Measurements from ENCODE around the gene ATF5.
A peak's percentile ranks its signal among the peaks of the same experiment; 100 is the strongest.

Gene ATF5

GRCh38 chr19:49952906-49953305 is 23.9 kb downstream of the ATF5 start:
- TF ChIP-seq CTCF (IDR thresholded peaks at IDR 0.05; ENCODE audit: low read depth, low read length) (no peak), EZH2phosphoT487 (IDR thresholded peaks at IDR 0.05; ENCODE audit: low read depth) (no peak)
- Histone ChIP-seq H4K20me1 (ENCODE audit: insufficient read depth, low read length) (peaks cover 3% of the 10 kb centered on the region; the same call in 1 of the 2 replicates), H2AFZ (ENCODE audit: low read depth, low read length) (no peak overlapping the region), H3K4me1 (ENCODE audit: low read length) (peaks cover 42% of the 10 kb centered on the region), H3K4me3 (ENCODE audit: low read length) (peak overlapping the region; percentile 21), H3K9ac (ENCODE audit: low read length) (no peak overlapping the region), H3K27ac (ENCODE audit: low read length) (no peak overlapping the region), H3K4me2 (ENCODE audit: low read length) (peak overlapping the region; percentile 37), H3K27me3 (ENCODE audit: low read depth, low read length) (peaks cover 76% of the 10 kb centered on the region), H3K79me2 (ENCODE audit: low read length) (no peaks in the 10 kb centered on the region), H3K36me3 (replicated peaks; ENCODE audit: low read depth, low read length) (no peaks in the 10 kb centered on the region), H3K9me3 (ENCODE audit: insufficient read depth, low read length) (no peaks in the 10 kb centered on the region)

DNA sequence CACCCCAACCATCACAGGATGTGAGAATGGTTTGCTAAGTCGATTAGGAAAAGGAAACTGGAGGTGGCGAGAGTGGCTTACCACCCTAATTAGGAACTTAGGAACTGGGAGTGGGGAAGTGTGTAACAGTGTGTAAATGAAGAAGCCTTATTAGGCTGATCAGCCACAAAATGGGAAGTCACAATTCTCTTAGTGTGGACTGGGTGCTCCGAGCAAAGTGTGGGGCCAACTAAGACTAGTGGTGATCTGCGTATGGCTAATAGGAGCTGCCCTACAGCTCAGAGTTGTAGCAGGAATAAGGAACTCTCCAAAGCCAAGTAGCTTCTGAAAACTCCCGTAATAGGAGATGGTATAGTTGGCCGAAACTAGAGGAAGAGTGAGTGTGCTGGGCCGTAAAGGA is 24.4 kb downstream of the ATF5 start:
- H3K4me2 ChIP-seq (ENCODE audit: low read length): peak overlapping the region; percentile 37
- H3K27ac ChIP-seq (ENCODE audit: low read length): no peak overlapping the region
- H3K79me2 ChIP-seq (ENCODE audit: low read length): no peaks in the 10 kb centered on the region
- peaks cover 42% of the 10 kb centered on the region for H3K4me1 ChIP-seq (ENCODE audit: low read length)
- no peak overlapping the region for H3K9ac ChIP-seq (ENCODE audit: low read length)
- no peak overlapping the region for H2AFZ ChIP-seq (ENCODE audit: low read depth, low read length)
- H3K27me3 ChIP-seq (ENCODE audit: low read depth, low read length): peaks cover 76% of the 10 kb centered on the region
- H3K36me3 ChIP-seq (replicated peaks; ENCODE audit: low read depth, low read length): no peaks in the 10 kb centered on the region
- peak overlapping the region; percentile 21 for H3K4me3 ChIP-seq (ENCODE audit: low read length)
- TF ChIP-seq EZH2phosphoT487 (IDR thresholded peaks at IDR 0.05; ENCODE audit: low read depth) (peak; percentile 81), CTCF (IDR thresholded peaks at IDR 0.05; ENCODE audit: low read depth, low read length) (no peak)
- H4K20me1 ChIP-seq (ENCODE audit: insufficient read depth, low read length): peaks cover 3% of the 10 kb centered on the region; the same call in 1 of the 2 replicates
- H3K9me3 ChIP-seq (ENCODE audit: insufficient read depth, low read length): no peaks in the 10 kb centered on the region

- H3K4me3 ChIP-seq (ENCODE audit: low read length): peak overlapping the region; percentile 37
- peak overlapping the region; percentile 37 for H3K4me2 ChIP-seq (ENCODE audit: low read length)
These were observed 25.3 kb downstream of the ATF5 start for GRCh38 chr19:49954092-49954829.

More at GRCh38 chr19:49954092-49954829, 25.3 kb downstream of the ATF5 start:
- Histone ChIP-seq H4K20me1 (ENCODE audit: insufficient read depth, low read length) (peaks cover 3% of the 10 kb centered on the region; the same call in 1 of the 2 replicates), H3K4me1 (ENCODE audit: low read length) (peaks cover 42% of the 10 kb centered on the region), H3K9ac (ENCODE audit: low read length) (no peak overlapping the region), H3K27ac (ENCODE audit: low read length) (no peak overlapping the region), H3K9me3 (ENCODE audit: insufficient read depth, low read length) (no peaks in the 10 kb centered on the region), H3K79me2 (ENCODE audit: low read length) (no peaks in the 10 kb centered on the region), H3K36me3 (replicated peaks; ENCODE audit: low read depth, low read length) (no peaks in the 10 kb centered on the region), H2AFZ (ENCODE audit: low read depth, low read length) (no peak overlapping the region), H3K27me3 (ENCODE audit: low read depth, low read length) (peaks cover 74% of the 10 kb centered on the region)
- TF ChIP-seq EZH2phosphoT487 (IDR thresholded peaks at IDR 0.05; ENCODE audit: low read depth): 0 out of 2 replicates have a peak, but pooled peaks have one; percentile 5
- no peak for TF ChIP-seq CTCF (IDR thresholded peaks at IDR 0.05; ENCODE audit: low read depth, low read length)

All from OCI-LY3 (cell line).